ENCODE results near the gene NPHP3.
"Not testable (repeated sequence)": the region's sequence is repeated elsewhere in the genome, so short reads cannot be mapped to it uniquely, and the experiment has no call there.

Gene NPHP3, protein sequence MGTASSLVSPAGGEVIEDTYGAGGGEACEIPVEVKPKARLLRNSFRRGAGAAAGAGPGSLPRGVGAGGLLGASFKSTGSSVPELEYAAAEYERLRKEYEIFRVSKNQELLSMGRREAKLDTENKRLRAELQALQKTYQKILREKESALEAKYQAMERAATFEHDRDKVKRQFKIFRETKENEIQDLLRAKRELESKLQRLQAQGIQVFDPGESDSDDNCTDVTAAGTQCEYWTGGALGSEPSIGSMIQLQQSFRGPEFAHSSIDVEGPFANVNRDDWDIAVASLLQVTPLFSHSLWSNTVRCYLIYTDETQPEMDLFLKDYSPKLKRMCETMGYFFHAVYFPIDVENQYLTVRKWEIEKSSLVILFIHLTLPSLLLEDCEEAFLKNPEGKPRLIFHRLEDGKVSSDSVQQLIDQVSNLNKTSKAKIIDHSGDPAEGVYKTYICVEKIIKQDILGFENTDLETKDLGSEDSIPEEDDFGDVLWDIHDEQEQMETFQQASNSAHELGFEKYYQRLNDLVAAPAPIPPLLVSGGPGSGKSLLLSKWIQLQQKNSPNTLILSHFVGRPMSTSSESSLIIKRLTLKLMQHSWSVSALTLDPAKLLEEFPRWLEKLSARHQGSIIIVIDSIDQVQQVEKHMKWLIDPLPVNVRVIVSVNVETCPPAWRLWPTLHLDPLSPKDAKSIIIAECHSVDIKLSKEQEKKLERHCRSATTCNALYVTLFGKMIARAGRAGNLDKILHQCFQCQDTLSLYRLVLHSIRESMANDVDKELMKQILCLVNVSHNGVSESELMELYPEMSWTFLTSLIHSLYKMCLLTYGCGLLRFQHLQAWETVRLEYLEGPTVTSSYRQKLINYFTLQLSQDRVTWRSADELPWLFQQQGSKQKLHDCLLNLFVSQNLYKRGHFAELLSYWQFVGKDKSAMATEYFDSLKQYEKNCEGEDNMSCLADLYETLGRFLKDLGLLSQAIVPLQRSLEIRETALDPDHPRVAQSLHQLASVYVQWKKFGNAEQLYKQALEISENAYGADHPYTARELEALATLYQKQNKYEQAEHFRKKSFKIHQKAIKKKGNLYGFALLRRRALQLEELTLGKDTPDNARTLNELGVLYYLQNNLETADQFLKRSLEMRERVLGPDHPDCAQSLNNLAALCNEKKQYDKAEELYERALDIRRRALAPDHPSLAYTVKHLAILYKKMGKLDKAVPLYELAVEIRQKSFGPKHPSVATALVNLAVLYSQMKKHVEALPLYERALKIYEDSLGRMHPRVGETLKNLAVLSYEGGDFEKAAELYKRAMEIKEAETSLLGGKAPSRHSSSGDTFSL (N-terminal part only)

DNA sequence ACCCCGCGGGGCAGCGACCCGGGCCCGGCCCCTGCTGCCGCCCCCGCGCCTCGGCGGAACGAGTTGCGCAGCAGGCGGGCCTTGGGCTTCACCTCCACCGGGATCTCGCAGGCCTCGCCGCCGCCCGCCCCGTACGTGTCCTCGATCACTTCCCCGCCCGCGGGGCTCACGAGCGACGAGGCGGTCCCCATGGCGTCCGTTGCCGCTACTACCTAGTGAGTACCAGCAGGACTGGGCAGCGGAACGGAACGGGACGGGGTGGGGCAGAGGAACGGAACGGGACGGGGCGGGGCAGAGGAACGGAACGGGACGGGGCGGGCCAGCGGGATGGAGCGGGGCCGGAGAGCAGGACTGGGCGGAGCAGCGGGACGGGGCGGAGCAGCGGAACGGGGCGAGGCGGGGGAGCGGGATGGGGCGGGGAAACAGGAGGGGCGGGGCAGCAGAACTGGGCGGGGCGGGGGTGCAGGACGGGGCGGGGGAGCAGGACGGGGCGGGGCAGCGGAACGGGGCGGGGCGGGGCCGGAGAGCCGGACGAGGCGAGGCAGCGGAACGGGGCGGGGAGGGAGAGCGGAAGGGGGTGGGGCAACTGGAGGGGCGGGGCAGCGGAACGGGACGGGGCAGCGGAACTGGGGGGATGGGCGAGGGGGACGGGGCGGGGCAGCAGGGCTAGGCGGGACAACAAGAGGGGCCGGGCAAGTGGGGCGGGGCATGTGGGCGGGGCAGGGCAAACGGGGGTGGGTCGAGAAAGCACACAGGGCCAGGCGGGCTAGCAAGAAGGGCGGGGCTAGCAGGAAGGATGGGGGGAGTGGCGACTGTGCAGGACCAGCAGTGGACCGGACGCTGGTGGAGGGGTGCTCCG, at the start of gene NPHP3:
Gene NPHP3, minus strand, starts transcription at position 245 of the 859 bp plus-strand sequence. Its CDS starts 54 bp downstream, at position 191.
- peak; percentile 97 for DNase-seq

DNA sequence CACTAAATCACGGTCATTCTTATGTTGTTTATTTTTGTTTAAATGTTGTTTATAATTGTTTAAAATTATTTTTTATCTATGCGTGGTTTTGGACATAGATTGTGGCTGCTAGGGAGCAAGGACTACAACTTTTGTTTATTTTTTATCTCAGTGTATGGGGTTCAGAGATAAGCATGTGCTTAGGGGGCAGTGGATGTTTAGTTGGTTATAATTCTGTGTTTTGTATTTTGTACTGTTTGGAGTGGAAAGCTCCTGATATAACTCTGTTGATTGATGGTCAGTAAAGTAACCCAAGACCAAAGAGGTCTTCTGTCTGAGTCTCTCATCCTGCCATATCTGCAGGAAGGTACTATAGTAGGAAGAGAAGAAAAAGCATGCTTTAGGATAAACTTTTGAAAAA, 36.5 kb upstream of the NPHP3 start:
- no peak for DNase-seq

DNA sequence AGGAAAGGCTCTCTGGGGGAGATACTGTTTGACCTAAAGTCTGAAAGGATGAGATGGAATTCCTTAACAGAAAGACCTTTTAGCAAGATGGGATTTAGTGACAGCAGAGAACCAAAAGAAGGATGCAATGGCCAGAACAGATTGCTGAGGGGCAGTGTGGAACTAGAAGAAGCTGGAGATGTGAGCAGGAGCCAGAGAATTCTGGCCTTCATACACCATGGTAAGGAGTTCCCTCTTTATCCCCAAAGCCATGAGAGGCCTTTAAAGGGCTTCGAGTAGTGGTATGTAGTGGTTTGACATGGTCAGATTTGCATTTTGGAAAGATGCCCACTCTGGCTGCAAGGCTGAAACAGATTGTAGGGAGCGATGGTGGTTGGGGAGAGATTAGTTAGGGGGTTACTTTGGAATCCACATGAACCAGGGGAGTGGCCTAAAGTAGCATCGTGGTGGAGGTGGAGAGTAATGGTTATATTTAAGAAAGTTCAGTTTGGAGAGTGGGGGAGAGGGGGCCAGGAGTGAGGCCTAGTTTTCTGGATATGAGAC, 34.0 kb upstream of the NPHP3 start:
- DNase-seq = no peak

DNA sequence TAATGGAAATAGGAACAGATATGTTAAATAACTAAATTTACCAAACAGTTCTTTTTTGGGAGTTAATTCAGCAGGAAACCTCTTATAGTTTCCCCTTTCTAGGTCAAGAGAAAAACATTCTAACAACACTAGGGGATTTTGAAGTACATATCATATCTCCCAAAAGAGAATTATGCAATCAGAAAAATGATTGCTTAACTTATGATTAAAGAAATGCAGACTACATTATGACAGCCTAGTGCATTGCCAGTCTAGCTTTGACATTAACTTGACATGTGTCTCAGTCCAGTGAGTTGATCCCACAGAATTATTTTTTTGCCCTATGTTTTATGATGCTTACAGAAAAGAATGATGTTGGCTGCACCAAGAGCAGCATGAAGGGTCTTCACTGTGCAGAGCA, 31.7 kb upstream of the NPHP3 start:
- no peak for DNase-seq

DNA sequence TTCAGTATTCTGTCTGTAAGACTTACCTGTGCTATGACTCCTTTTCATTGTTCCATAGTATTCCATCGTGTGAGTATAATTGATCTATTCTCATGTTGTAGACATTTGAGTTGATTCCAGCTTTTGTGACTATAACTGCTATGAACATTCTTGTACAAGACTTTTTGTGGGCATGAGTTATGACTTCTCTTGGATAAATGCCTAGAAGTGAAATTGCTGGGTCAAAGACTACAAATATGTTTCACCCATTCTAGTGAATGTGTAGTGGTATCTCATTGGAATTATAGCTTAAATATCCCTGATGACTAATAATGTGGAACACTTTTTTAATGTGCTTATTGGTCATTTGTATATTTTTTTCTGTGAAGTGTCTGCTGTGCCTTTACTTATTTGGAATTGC, 27.6 kb upstream of the NPHP3 start:
- no peak for DNase-seq

DNA sequence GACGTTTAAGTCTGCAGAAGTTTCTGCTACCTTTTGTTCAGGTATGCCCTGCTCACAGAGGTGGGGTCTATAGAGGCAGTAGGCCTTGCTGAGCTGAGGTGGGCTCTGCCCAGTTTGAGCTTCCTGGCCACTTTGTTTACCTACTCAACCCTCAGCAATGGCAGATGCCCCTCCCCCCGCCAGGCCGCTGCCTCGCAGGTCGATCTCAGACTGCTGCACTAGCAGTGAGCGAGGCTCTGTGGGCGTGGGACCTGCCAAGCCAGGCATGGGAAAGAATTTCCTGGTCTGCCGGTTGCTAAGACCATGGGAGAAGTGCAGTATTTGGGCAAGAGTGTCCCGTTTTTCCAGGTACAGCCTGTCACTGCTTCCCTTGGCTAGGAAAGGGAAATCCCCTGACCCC, 24.5 kb upstream of the NPHP3 start:
- not testable (repeated sequence) for DNase-seq

DNA sequence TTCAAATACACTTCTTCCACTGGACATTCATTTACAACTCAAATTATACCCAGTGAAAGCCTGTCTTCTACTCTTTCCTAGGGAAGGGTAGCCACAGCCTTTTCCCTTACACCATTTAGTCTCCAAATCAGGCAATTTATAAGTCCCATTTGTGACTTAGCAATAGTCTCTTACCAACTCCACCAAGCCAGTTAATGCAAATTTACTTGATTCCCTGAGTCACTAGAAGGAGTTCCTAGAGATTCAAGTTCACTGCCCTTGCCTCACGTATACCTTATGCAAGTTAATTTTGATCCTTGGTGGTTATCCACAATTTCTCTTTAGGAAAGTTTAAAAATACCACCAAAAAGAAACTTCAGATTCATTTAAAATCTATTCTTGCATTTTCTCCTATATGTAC, 16.1 kb upstream of the NPHP3 start:
- DNase-seq = no peak

DNA sequence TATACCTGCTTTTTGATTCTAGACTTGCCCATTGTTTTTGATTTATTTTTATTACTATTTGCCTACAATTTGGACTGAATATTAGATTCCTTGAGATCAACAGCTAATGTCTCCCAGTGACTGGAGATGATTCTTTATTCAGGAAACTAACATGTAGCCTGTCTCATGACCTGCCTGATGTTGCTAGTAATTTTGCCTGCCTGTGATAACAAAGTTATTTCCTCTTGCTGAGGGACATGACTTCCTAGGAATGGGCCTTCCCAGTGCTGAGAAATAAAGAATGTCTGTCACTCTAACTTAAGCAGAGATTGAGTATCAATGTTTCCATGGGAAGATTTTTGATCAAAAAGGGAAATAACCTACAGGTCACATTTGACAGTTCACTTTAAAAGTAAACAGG, 13.4 kb upstream of the NPHP3 start:
- DNase-seq = no peak

DNA sequence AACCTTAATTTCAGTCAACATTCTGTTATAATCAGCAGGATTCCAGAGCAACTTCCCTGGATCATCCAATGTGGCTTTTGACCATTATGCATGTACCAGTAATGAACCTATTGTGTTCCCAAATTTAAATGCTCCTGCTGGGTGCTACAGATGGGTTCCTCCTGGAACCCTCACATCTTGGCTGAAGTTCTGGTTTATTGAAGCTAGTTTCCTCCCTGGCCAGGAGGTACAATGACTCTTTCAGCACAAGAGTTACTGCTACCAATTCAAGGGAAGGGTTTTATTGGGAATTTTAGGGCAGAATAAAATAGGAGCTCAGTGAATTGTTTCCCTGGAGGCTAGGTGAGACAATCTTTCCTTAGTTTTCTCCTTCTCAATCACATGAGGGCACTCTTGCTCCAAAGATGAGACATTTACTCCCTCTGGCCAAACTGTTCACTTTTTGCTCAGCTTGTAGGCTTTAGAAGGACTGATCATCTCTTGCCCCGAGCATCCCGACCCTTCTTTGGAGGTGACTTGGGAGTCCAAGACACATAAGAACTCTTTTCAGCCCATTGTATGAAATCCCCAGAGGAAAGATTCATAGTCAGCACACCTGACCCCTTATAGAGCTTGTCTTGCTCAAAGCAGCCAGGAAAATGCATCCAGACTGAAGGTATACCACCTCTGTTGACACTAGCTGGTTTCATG, 8.8 kb upstream of the NPHP3 start:
- no peak for DNase-seq

DNA sequence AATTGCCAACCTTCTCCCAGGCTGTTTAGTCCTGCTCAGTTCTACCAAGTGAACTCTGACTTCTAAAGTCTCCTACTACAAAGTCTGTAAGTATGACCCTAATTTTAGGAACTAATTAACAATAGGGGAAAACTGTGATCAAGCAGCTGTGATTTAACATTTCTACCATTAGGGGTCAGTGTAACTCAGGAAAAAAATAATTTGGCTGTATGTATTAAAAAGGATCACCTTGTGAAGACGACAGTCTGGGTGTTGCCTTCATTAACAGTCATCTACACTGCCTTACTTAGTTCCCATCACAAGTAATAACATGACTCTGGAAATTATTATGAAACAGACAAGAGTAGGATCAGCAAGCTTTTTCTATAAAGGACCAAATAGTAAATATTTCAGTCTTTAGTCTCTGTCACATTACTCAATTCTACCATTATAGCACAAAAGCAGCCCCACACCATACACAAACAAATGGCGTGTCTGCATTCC, 4.2 kb upstream of the NPHP3 start:
- no peak for DNase-seq

DNA sequence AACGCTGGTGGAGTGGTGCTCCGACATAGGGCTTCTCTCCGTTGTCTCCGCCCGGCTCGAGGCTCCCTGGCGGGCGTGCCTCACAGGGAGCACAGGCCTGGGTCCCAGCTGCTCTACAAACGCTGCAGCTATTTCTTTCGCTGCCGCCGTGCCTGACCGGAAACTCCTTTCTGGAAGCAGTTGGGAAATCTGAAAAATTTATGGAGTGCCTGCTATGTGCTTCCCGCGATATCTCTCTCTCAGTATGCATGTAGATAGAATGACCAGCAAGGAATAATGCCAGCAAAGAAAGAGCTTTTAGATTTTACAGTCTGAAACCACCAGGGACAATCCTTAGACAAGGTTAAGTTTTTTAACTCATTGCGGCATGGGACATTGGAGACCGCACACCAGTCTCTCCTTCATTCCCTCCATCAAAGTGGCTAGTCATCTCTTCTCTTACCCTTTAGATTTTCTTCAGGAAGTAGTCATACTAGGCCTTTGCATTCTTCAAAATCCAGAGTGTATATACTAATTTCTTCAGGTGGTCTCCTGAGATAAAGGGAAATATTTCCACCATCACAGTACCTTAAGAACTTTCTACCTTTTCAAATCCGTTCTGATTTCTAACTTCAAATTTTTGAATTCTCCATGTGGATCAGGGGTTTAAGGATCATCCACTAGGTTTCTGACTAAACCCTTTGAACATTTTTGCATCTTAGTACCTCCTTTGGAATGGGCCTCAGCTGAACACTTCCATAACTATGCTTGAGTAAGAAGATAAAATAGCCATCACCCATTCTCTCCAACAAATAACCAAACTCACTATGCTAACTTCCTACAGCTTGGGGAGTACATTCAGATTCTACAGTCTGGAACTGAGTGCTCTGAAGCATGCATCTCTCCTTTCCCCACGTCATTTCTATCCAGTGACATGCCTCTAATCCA, 1.1 kb upstream of the NPHP3 start:
- no peak for DNase-seq

DNA sequence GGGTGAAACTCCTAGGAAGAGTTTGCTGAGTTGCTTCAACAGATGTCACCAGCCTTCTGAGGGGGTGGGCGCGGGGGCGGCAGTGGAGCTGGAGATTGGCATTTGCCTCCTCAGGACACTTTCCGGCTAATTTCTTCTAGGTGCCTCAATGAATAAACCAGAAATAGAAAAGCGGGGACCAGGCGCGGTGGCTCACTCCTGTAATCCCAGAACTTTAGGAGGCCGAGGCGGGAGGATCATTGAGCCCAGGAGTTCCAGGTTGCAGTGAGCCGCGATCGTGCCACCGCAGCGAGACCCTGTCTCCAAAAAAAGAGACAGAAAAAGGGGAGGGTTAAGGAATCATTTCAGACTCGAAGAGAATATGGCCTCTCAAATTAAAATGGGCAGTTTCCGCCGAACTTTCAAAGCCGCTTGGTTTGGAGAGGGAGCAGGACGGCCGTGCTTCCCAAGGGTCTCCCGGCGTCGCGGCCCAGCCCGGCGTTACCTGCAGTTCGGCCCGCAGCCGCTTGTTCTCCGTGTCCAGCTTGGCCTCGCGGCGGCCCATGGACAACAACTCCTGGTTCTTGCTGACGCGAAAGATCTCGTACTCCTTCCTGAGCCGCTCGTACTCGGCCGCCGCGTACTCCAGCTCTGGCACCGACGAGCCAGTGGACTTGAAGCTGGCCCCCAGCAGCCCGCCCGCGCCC, 587 bp downstream of the NPHP3 start:
- peak; percentile 67 for DNase-seq

DNA sequence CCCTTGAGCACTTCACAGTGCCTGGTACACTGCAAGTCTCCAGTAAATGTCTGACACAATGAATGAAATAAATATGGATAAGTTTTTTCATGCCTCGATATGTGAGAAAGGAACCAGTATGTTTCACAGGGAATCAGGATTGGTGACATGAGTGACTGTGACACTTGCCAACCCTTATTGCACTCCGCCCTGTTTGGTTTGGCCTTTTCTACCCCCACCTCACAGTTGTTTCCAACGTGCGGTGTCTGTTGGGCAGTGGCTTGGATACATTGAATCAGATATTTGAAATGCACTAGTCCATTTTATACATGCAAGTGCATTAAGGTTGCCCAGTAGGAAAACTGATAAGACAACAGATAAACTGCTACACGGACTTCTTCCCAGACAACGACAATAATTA, 2.0 kb downstream of the NPHP3 start:
- no peak for DNase-seq

DNA sequence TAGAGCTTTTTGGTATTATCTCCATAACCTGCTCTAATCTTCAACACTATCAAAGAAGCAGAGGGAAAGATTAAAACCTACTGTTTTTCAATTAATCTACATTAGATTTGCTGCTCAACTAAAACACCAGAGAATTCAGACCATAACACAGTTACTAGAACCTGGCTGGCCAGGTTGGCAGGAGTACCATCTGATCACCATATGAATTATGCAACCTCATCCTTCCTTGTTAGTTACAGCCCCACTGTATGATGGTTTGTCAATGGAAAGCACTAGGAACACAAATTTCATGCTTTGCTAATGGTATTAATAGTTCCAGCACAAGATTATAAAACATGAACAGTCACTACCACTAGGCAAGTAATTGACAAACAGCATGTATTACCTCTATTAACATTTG, 5.8 kb downstream of the NPHP3 start:
- DNase-seq = no peak

DNA sequence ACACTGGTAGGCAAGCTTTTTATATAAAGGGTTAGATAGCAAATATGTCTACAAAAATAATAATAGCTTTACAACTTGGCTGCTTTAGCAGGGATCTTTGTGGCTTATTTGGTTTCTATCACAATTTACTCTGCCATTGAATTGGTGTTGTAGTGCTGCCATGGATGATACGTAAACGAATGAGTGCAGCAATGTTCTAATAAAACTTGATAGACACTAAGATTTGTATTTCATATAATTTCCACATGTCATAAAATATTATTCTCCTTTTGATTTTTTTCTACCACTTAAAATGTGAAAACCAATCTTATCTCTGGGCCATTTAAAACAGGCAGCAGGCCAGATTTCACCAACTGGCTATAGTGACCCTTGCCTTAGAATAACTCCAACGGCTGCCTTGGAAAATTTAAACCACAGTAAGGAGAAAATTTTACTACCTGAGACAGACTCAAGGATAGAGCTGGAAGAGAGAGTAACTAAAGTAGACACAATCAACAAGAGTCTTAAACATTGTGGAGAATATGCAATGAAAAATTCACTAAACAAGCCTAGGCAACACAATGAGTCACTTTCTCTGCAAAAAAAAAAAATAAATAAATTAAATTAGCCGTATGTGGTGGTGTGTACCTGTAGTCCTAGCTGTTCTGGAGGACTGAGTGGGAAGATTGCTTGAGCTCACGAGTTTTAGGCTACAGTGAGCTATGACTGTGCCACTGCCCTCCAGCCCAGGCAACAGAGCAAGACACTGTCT, 8.1 kb downstream of the NPHP3 start:
- DNase-seq = no peak

DNA sequence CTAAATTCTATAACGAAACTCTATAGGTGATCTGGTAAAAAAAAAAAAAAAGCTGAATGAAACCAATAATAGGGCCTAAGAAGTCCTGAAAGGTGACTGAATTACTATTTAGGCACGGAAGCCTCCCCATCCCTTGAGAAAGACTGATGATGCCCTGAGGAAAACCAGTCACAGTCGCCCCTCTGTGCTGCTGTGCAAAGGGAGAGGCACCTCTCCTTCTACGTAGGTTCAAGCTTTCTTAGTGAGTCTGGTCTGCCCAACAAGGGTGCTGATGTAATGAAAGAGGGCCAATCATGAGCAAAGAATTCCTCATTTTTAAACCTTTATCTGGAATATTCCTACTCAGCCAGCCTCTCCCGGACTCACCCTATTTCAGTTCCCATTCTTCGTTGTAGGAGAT, 11.9 kb downstream of the NPHP3 start:
- no peak for DNase-seq

DNA sequence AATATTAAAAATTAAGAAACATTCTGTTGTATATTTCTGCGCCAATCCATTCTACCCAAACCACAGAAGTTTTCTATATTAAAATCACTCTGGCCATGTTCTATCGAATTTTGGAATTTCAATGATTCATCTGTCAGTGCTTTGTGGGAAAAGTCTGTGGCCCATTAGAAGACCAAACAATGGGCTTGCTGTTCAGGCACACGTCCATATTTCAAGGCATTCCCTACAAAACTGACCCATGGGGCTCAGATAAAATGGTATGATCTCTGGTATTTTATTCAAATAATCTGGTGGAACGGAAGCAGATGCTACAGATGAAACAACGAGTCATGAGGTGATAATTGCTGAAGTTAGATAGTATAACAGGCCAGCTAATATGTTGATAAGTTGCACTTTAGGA, 12.4 kb downstream of the NPHP3 start:
- DNase-seq = no peak

DNA sequence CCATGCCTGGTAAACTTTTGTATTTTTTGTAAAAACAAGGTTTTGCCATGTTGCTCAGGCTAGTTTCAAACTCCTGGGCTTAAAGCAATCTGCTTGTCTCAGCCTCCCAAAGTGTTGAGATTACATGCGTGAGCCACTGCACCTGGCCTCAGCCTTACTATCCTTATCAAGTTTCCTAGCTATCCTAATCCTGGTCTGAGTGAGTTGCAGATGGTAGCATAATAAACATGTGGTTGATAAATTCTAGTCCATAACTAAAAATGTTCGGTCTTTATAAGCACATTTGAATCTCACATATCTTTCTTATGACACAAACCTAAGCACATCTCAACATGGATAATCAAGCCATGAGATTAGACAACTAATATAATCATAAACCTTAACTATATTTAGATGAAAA, 18.5 kb downstream of the NPHP3 start:
- DNase-seq = no peak

DNA sequence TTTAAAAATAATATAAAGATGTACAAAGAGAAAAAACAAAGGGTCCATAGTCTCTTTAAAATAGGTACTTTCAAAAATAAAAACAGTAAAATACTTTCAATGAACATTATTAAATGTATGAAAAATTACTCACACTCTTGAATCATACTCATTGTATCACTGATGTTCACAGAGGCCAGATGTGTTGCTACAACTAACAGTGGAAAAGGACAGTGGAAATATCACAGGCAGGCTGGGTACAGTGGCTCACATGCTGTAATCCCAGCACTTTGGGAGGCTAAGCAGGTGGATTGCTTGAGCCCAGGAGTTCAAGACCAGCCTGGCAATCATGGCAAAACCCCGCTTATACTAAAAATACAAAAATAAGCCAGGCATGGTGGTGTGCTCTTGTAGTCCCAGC, 26.8 kb downstream of the NPHP3 start:
- no peak for DNase-seq

Data from activated effector memory CD4-positive, alpha-beta T cell treated with anti-CD3 and anti-CD28 coated beads, Interleukin-2, amount 50 U/mL, for 16 hours (primary cell).